BJ (cell line): ENCODE measurements around the gene CELF2. TPM values are rescaled to one million over a fixed set of nuclear protein-coding genes. Genes with fewer than 3 reads are reported as not detected.

Experiments
- CTCF ChIA-PET: fragments of 350-600 bp; formaldehyde crosslinking; extraction: SDS; loops from one replicate; lab custom pipeline; 2021; ENCODE audit warnings: antibody characterized with exemption, inconsistent platforms; lab: Yijun Ruan, JAX
- POLR2A ChIA-PET: fragments of 300-600 bp; sonication (Branson Sonifier 250); formaldehyde crosslinking; extraction: SDS; loops from one replicate; lab custom pipeline; 2021; ENCODE audit warnings: antibody characterized with exemption; lab: Charles Lee
- DNase-seq: peaks from one replicate; pipeline ENCODE4 v3.0.0-alpha.2; 2011; ENCODE audit warnings: low read depth
- H3K27me3 ChIP-seq: 2 replicates; pipeline ENCODE4 v1.6.0; 2011; ENCODE audit warnings: low read length; ENCODE audit not compliant: control insufficient read depth, insufficient read depth
- H3K36me3 ChIP-seq: 2 replicates; pipeline ENCODE4 v1.5.1; 2011; ENCODE audit warnings: low read length; ENCODE audit not compliant: control insufficient read depth, insufficient read depth
- H3K4me3 ChIP-seq: 2 replicates; pipeline ENCODE4 v1.5.1; 2011; ENCODE audit warnings: low read depth, mild to moderate bottlenecking, control low read depth, low read length
- CTCF ChIP-seq: IDR thresholded peaks from 2 replicates; pipeline ENCODE4 v1.5.1; 2011; ENCODE audit warnings: low read depth, mild to moderate bottlenecking, control low read depth, inconsistent platforms, low read length, moderate library complexity; ENCODE audit not compliant: insufficient read depth
- polyA plus RNA-seq: library from polyadenylated mRNA; depleted of rRNA; stranded (reverse); fragments of >200 nt; gene quantifications from 2 replicates; pipeline ENCODE4 v1.2.3, GENCODE V29; 2011

Gene CELF2
- polyA plus RNA-seq, 1 experiment = 8.8 TPM

GRCh38 chr10:11082526-11082925 lies 64.9 kb downstream of the CELF2 start:
- ChIA-PET POLR2A (no interaction called here), CTCF (interaction anchor here (0.6 to 1.2 kb wide), 3 partner anchors 12 to 108 kb away, joined by 3 to 4 read pairs (median 3); no protein-coding TSS in a partner anchor)
- H3K27me3 ChIP-seq = no peaks in the 10 kb centered on the region
- no peaks in the 10 kb centered on the region for H3K36me3 ChIP-seq
- no peak overlapping the region for H3K4me3 ChIP-seq
- no peak for DNase-seq
- no peak for TF ChIP-seq CTCF

- Histone ChIP-seq H3K27me3 (no peaks in the 10 kb centered on the region), H3K36me3 (no peaks in the 10 kb centered on the region), H3K4me3 (no peak overlapping the region)
- ChIA-PET POLR2A (no interaction called here), CTCF (interaction anchor here (0.6 to 1.2 kb wide), 3 partner anchors 12 to 107 kb away, joined by 3 to 4 read pairs (median 3); no protein-coding TSS in a partner anchor)
- no peak for TF ChIP-seq CTCF
- DNase-seq = no peak
Observed at GRCh38 chr10:11083051-11083450, 65.4 kb downstream of the CELF2 start.

- ChIA-PET CTCF (interaction anchor here (1.1 kb wide), 1 partner anchor 11 kb away, joined by 3 read pairs; no protein-coding TSS in a partner anchor), POLR2A (no interaction called here)
- no peak overlapping the region for H3K4me3 ChIP-seq
- DNase-seq = no peak
- TF ChIP-seq CTCF = no peak
- H3K27me3 ChIP-seq = no peaks in the 10 kb centered on the region
- H3K36me3 ChIP-seq = no peaks in the 10 kb centered on the region
Observed at GRCh38 chr10:11085545-11085944, 67.9 kb downstream of the CELF2 start.

GRCh38 chr10:11086177-11086840 lies 68.6 kb downstream of the CELF2 start:
- Histone ChIP-seq H3K36me3 (no peaks in the 10 kb centered on the region), H3K4me3 (no peak overlapping the region), H3K27me3 (no peaks in the 10 kb centered on the region)
- no peak for DNase-seq
- ChIA-PET CTCF (interaction anchor here (1.1 kb wide), 1 partner anchor 11 kb away, joined by 3 read pairs; no protein-coding TSS in a partner anchor), POLR2A (no interaction called here)
- no peak for TF ChIP-seq CTCF

- POLR2A ChIA-PET = no interaction called here
Observed at GRCh38 chr10:11087372-11087771, 69.7 kb downstream of the CELF2 start.

More at GRCh38 chr10:11087372-11087771, 69.7 kb downstream of the CELF2 start:
- no peak for TF ChIP-seq CTCF
- CTCF ChIA-PET = no interaction called here
- Histone ChIP-seq H3K4me3 (no peak overlapping the region), H3K27me3 (no peaks in the 10 kb centered on the region), H3K36me3 (no peaks in the 10 kb centered on the region)
- no peak for DNase-seq
